Melanocyte of skin (primary cell): ENCODE measurements around the gene NUCB2. TPM values are rescaled to one million over a fixed set of nuclear protein-coding genes. Genes with fewer than 3 reads are reported as not detected.

Experiments used
- total RNA-seq, 2 donors: library from RNA; depleted of rRNA; stranded (reverse); fragments of >200 nt; gene quantifications; 2 replicates each; pipeline ENCODE4 v1.2.3, GENCODE V29; 2012

Gene NUCB2
- total RNA-seq = 10 to 100 TPM; 25.6 to 31.0 TPM

GRCh38 chr11:17276236-17277023 is at the start of gene NUCB2:
NUCB2 (plus strand) TSS chr11:17276739; CDS start chr11:17295324, 18,585 bp downstream.

GRCh38 chr11:17351510-17352176 is 75.1 kb downstream of the NUCB2 start, which contains the start of gene NCR3LG1:
NCR3LG1 (plus strand) TSS chr11:17351800; CDS start chr11:17351970, 170 bp downstream.

Other genes starting within 250 kb of the NUCB2 start
- gene RPS13, start 199.1 kb upstream of the NUCB2 start, total RNA-seq = 100 to 1,000 TPM; 429 to 754 TPM
- 10 to 100 TPM; 49.6 to 56.3 TPM for gene PIK3C2A, start 68.8 kb upstream of the NUCB2 start, total RNA-seq
- 10 to 100 TPM in 1 of 2 donors, 1 to 10 TPM in 1; 7.0 to 10.7 TPM for gene NCR3LG1, start 75.1 kb downstream of the NUCB2 start, total RNA-seq
- not detected for gene KCNJ11, start 111.9 kb downstream of the NUCB2 start, total RNA-seq
- under 1 TPM in 1 of 2 donors, not detected in 1; 0.33 TPM for gene ABCC8, start 200.1 kb downstream of the NUCB2 start, total RNA-seq